Measurements from ENCODE around the gene SARS2.
"Not testable (repeated sequence)": the region's sequence is repeated elsewhere in the genome, so short reads cannot be mapped to it uniquely, and the experiment has no call there.

The SARS2 gene

GRCh38 chr19:38945562-38946228 is 15.1 kb upstream of the SARS2 start:
- DNase-seq, result no peak

- peak; percentile 7 for DNase-seq
Observed at GRCh38 chr19:38944981-38945506, 14.5 kb upstream of the SARS2 start.

GRCh38 chr19:38942471-38943181 is 12.1 kb upstream of the SARS2 start:
- no peak for DNase-seq

GRCh38 chr19:38941979-38942378 is 11.4 kb upstream of the SARS2 start:
- no peak for DNase-seq

- not testable (repeated sequence) for DNase-seq
Observed at GRCh38 chr19:38941466-38941865, 10.9 kb upstream of the SARS2 start.

GRCh38 chr19:38939957-38940356 is 9.4 kb upstream of the SARS2 start:
- DNase-seq, result no peak

- no peak for DNase-seq
Observed at GRCh38 chr19:38933544-38933943, 3.0 kb upstream of the SARS2 start.

- DNase-seq, result no peak
Observed at GRCh38 chr19:38932425-38933179, 2.0 kb upstream of the SARS2 start.

- no peak for DNase-seq
Observed at GRCh38 chr19:38931521-38931793, 894 bp upstream of the SARS2 start.

GRCh38 chr19:38930776-38931520 is 385 bp upstream of the SARS2 start, which contains the start of gene MRPS12:
TSS of gene MRPS12 (plus strand) at chr19:38930944. CDS start at chr19:38931295, 351 bp downstream.
- DNase-seq, result peak; percentile 95

- no peak for DNase-seq
Observed at GRCh38 chr19:38928391-38929001, 2.1 kb downstream of the SARS2 start.

- DNase-seq, result no peak
Observed at GRCh38 chr19:38924388-38924787, 6.2 kb downstream of the SARS2 start.

GRCh38 chr19:38922482-38922881 is 8.1 kb downstream of the SARS2 start:
- DNase-seq, result no peak

- DNase-seq, result no peak
Observed at GRCh38 chr19:38921420-38922274, 8.9 kb downstream of the SARS2 start.

- no peak for DNase-seq
Observed at GRCh38 chr19:38920602-38921419, 9.8 kb downstream of the SARS2 start.

- DNase-seq, result no peak
Observed at GRCh38 chr19:38919837-38920601, 10.5 kb downstream of the SARS2 start.

GRCh38 chr19:38918526-38918925 is 12.0 kb downstream of the SARS2 start:
- DNase-seq, result no peak

- no peak for DNase-seq
Observed at GRCh38 chr19:38917921-38918491, 12.6 kb downstream of the SARS2 start.

- DNase-seq, result no peak
Observed at GRCh38 chr19:38917516-38917915, 13.0 kb downstream of the SARS2 start.
